Endodermal cell (in vitro differentiated cells): ENCODE results near the gene GAS6. TPM values are rescaled to one million over a fixed set of nuclear protein-coding genes. Genes with fewer than 3 reads are reported as not detected.
A peak's percentile ranks its signal among the peaks of the same experiment; 100 is the strongest.
"Not testable (repeated sequence)": the region's sequence is repeated elsewhere in the genome, so short reads cannot be mapped to it uniquely, and the experiment has no call there.

Source experiments
- DNase-seq: peaks from one replicate; pipeline ENCODE4 v3.0.0-alpha.2; 2017
- H3K27ac ChIP-seq: 2 replicates; pipeline ENCODE4 v1.5.1; 2013; ENCODE audit warnings: mild to moderate bottlenecking, low read depth, low read length, moderate library complexity
- H3K27me3 ChIP-seq: 2 replicates; pipeline ENCODE4 v1.6.1; 2013; ENCODE audit warnings: mild to moderate bottlenecking, low read length, moderate library complexity; ENCODE audit not compliant: insufficient read depth, control insufficient read depth, poor library complexity, severe bottlenecking
- H3K36me3 ChIP-seq: 2 replicates; pipeline ENCODE4 v1.7.0; 2013; ENCODE audit warnings: mild to moderate bottlenecking, low read length, moderate library complexity; ENCODE audit not compliant: control insufficient read depth, insufficient read depth
- H3K4me1 ChIP-seq: one replicate; pipeline ENCODE4 v1.7.0; 2013; ENCODE audit warnings: low read length; ENCODE audit not compliant: control insufficient read depth, insufficient read depth
- H3K4me3 ChIP-seq: 2 replicates; pipeline ENCODE4 v1.5.1; 2013; ENCODE audit warnings: mild to moderate bottlenecking, low read length, moderate library complexity
- H3K9ac ChIP-seq: 2 replicates; pipeline ENCODE4 v1.6.1; 2013; ENCODE audit warnings: mild to moderate bottlenecking, low read length, moderate library complexity; ENCODE audit not compliant: poor library complexity, severe bottlenecking; ENCODE audit errors: extremely low read depth
- H3K9me3 ChIP-seq: 2 replicates; pipeline ENCODE4 v1.6.1; 2013; ENCODE audit warnings: mild to moderate bottlenecking, low read length, moderate library complexity; ENCODE audit not compliant: control insufficient read depth
- H3K27ac Mint-ChIP-seq: 2 replicates; pipeline ENCODE4 v1.8.0; 2020; ENCODE audit warnings: mixed read lengths
- H3K27me3 Mint-ChIP-seq: 2 replicates; pipeline ENCODE4 v1.8.0; 2021; ENCODE audit warnings: mild to moderate bottlenecking, mixed read lengths; ENCODE audit not compliant: insufficient read depth
- H3K36me3 Mint-ChIP-seq: 2 replicates; pipeline ENCODE4 v1.8.0; 2020; ENCODE audit warnings: low read depth, mixed read lengths
- H3K4me1 Mint-ChIP-seq: 2 replicates; pipeline ENCODE4 v1.8.0; 2020; ENCODE audit warnings: mixed read lengths
- H3K4me3 Mint-ChIP-seq: 2 replicates; pipeline ENCODE4 v1.8.0; 2020; ENCODE audit warnings: mild to moderate bottlenecking, moderate library complexity, mixed read lengths
- H3K9me3 Mint-ChIP-seq: 2 replicates; pipeline ENCODE4 v1.8.0; 2020; ENCODE audit warnings: mild to moderate bottlenecking, mixed read lengths
- WGBS, 2 experiments: methylation state at CpG; one replicate each; pipeline versions ENCODE4 v1.1.5 to v1.1.7; 2013; ENCODE audit warnings: missing lambda C conversion rate in 2 of 2, mixed read lengths in 1 of 2; ENCODE audit not compliant: insufficient coverage in 1 of 2, insufficient read length in 1 of 2; 5-methylcytosine and 5-hydroxymethylcytosine counted together
- long read RNA-seq, 4 experiments: library from polyadenylated mRNA in 2 of 4; library from RNA in 1 of 4; library from capped mRNA in 1 of 4; stranded (forward) in 3 of 4; unstranded in 1 of 4; transcript quantifications; one replicate each; pipeline ENCODE4 v2.0.0, GENCODE V29; 2020 to 2021; ENCODE audit warnings: inconsistent platforms in 1 of 4
- polyA plus RNA-seq, 2 experiments: library from polyadenylated mRNA; stranded (reverse); fragments of 50-300 nt; gene quantifications; one replicate each; pipeline ENCODE4 v1.2.3, GENCODE V29; 2013
- total RNA-seq, 2 donors: library from RNA; stranded (reverse); fragmentation: NEBNext Ultra II Directional in 1 of 2; extraction: Animal tissue kit (Norgen Biotek cat#: 25700) in 1 of 2; gene quantifications; 2 replicates in 1 of 2; 3 replicates in 1 of 2; pipeline ENCODE4 v1.2.1, GENCODE V29; 2021
- TF ChIP-seq, protein P1 (sequence below): fragments of 200-600 bp; sonication (generic); conservative IDR thresholded peaks from 2 replicates; pipeline ENCODE4 v1.5.0; 2021; ENCODE audit warnings: antibody characterized with exemption, mild to moderate bottlenecking

Gene GAS6
- 10 to 100 TPM; 45.7 to 49.6 TPM for total RNA-seq
- 24.8 TPM for polyA plus RNA-seq (2013, experiment 1 of 2)
- polyA plus RNA-seq (2013, experiment 2 of 2) = 23.0 TPM
- long read RNA-seq, experiment 1, transcript GAS6-201 (15 exons, 2,490 nt) = major isoform, 8 of 25 reads
- long read RNA-seq, experiment 1, partial matches to known transcripts = 11 of 25 reads
- long read RNA-seq, experiment 1, other reads (novel, unspliced or antisense) = 4 of 25 reads
- long read RNA-seq, experiment 2, transcript GAS6-201 (15 exons, 2,490 nt) = major isoform, 104 of 129 reads
- long read RNA-seq, experiment 2, partial matches to known transcripts = 10 of 129 reads
- long read RNA-seq, experiment 2, other reads (novel, unspliced or antisense) = 12 of 129 reads
- long read RNA-seq, experiment 3, transcript GAS6-201 (15 exons, 2,490 nt) = major isoform, 265 of 314 reads
- long read RNA-seq, experiment 3, partial matches to known transcripts = 11 of 314 reads
- long read RNA-seq, experiment 3, other reads (novel, unspliced or antisense) = 32 of 314 reads
- long read RNA-seq, experiment 4, partial matches to known transcripts = 3 of 4 reads
- long read RNA-seq, experiment 4, other reads (novel, unspliced or antisense) = 1 of 4 reads

DNA sequence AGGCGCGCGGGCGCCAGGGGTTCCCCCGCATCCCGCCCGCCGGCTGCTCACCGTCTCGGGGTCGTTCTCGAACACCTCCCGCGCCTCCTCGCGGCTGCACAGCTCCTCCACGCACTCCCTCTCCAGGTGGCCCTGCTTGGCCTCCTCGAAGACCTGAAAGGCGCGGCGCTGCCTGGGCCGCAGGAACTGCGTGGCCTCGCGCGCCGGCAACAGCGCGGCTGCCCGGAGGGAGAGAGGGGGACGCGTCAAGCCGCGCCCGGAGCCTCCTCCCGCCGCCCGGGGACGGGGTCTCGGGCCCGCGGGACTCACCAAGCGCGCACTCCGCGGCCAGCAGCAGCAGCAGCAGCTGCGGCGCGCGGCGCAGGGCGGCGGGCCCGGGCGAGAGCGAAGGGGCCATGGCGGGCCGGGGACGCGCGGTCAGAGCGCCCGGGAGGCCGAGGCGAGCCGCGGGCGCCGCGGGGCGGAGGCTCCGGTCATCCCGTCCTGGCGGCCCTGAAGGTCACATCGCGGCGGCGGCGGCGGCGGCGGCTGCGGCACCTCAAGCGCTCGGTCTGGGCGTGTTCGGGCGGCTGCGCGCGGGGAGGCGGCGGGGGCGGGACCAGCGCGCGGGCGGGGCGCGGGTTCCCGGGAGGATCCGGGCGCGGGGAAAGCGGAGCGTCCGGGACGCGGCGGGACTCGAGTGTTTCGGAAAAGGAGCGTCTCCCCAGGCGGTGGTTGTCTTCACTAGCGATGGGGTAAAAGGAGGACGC lies at the start of gene GAS6:
Gene GAS6 (minus strand): TSS at position 553 of the 749 bp plus-strand sequence. CDS start 156 bp downstream, at position 397.
- no peak within 1 kb of the TSS for H3K27ac Mint-ChIP-seq
- H3K36me3 ChIP-seq = peaks cover under 1% of the 10 kb centered on the region
- peaks cover 28% of the 10 kb centered on the region for H3K27me3 ChIP-seq
- peaks cover 45% of the 10 kb centered on the region for H3K4me1 Mint-ChIP-seq
- peak within 1 kb of the TSS; percentile 39 for H3K9ac ChIP-seq
- peak within 1 kb of the TSS; percentile 65 for H3K4me3 Mint-ChIP-seq
- TF ChIP-seq, protein P1, sequence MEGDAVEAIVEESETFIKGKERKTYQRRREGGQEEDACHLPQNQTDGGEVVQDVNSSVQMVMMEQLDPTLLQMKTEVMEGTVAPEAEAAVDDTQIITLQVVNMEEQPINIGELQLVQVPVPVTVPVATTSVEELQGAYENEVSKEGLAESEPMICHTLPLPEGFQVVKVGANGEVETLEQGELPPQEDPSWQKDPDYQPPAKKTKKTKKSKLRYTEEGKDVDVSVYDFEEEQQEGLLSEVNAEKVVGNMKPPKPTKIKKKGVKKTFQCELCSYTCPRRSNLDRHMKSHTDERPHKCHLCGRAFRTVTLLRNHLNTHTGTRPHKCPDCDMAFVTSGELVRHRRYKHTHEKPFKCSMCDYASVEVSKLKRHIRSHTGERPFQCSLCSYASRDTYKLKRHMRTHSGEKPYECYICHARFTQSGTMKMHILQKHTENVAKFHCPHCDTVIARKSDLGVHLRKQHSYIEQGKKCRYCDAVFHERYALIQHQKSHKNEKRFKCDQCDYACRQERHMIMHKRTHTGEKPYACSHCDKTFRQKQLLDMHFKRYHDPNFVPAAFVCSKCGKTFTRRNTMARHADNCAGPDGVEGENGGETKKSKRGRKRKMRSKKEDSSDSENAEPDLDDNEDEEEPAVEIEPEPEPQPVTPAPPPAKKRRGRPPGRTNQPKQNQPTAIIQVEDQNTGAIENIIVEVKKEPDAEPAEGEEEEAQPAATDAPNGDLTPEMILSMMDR = peak; percentile 41
- no peaks in the 10 kb centered on the region for H3K9me3 ChIP-seq
- no peaks in the 10 kb centered on the region for H3K36me3 Mint-ChIP-seq
- no peak within 1 kb of the TSS for H3K27ac ChIP-seq
- 0% methylated on average over 6 to 116 of the region's 116 CpGs for WGBS, 2 experiments
- H3K4me3 ChIP-seq = peak within 1 kb of the TSS; percentile 82
- peaks cover 26% of the 10 kb centered on the region for H3K27me3 Mint-ChIP-seq
- peak; percentile 78 for DNase-seq
- H3K4me1 ChIP-seq = peaks cover 19% of the 10 kb centered on the region
- no peaks in the 10 kb centered on the region for H3K9me3 Mint-ChIP-seq

DNA sequence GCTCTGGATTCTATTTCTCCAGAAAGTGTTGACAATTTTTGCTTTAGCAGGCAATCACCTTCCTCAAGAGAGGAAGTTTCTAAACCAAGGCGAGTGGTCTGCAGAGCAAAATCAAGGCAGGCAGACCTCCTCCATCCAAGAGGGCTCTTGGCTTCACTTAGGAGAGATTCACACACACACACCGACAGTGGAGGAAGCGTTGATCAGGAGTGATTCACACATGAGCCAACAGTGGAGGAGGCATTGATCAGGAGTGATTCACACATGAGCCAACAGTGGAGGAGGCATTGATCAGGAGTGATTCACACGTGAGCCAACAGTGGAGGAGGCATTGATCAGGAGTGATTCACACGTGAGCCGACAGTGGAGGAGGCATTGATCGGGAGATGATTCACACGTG lies 49.5 kb upstream of the GAS6 start:
- 84 to 91% methylated on average over 4 to 5 of the region's 8 CpGs for WGBS, 2 experiments
- H3K4me1 Mint-ChIP-seq, H3K27me3 ChIP-seq, H3K9me3 ChIP-seq, H3K9me3 Mint-ChIP-seq, H3K4me3 ChIP-seq, DNase-seq, H3K27ac Mint-ChIP-seq, H3K27ac ChIP-seq, H3K36me3 ChIP-seq, H3K36me3 Mint-ChIP-seq, H3K4me1 ChIP-seq, H3K9ac ChIP-seq, H3K4me3 Mint-ChIP-seq: not testable (repeated sequence)
- H3K27me3 Mint-ChIP-seq = peaks cover 12% of the 10 kb centered on the region

- Histone ChIP-seq H3K36me3 (no peaks in the 10 kb centered on the region), H3K4me3 (no peak overlapping the region), H3K27ac (no peak overlapping the region), H3K9me3 (no peaks in the 10 kb centered on the region), H3K27me3 (no peaks in the 10 kb centered on the region), H3K9ac (no peak overlapping the region), H3K4me1 (peaks cover 9% of the 10 kb centered on the region)
- Mint-ChIP-seq H3K27ac (no peak overlapping the region), H3K4me3 (no peak overlapping the region), H3K36me3 (no peaks in the 10 kb centered on the region), H3K4me1 (peaks cover 10% of the 10 kb centered on the region), H3K9me3 (no peaks in the 10 kb centered on the region), H3K27me3 (peaks cover 13% of the 10 kb centered on the region)
- TF ChIP-seq, protein P1 = no peak
- 82 to 86% methylated on average over 2 to 3 of the region's 3 CpGs for WGBS, 2 experiments
- no peak for DNase-seq
These were observed 48.7 kb upstream of the GAS6 start for GRCh38 chr13:113912596-113912995.
